ENCODE measurements around the gene ASXL3. TPM values are rescaled to one million over a fixed set of nuclear protein-coding genes. Genes with fewer than 3 reads are reported as not detected.
A peak's percentile ranks its signal among the peaks of the same experiment; 100 is the strongest.

Gene ASXL3
- total RNA-seq, result 1 to 10 TPM in 3 of 4 donors, under 1 TPM in 1; 0.93 to 2.2 (median 1.5) TPM

DNA sequence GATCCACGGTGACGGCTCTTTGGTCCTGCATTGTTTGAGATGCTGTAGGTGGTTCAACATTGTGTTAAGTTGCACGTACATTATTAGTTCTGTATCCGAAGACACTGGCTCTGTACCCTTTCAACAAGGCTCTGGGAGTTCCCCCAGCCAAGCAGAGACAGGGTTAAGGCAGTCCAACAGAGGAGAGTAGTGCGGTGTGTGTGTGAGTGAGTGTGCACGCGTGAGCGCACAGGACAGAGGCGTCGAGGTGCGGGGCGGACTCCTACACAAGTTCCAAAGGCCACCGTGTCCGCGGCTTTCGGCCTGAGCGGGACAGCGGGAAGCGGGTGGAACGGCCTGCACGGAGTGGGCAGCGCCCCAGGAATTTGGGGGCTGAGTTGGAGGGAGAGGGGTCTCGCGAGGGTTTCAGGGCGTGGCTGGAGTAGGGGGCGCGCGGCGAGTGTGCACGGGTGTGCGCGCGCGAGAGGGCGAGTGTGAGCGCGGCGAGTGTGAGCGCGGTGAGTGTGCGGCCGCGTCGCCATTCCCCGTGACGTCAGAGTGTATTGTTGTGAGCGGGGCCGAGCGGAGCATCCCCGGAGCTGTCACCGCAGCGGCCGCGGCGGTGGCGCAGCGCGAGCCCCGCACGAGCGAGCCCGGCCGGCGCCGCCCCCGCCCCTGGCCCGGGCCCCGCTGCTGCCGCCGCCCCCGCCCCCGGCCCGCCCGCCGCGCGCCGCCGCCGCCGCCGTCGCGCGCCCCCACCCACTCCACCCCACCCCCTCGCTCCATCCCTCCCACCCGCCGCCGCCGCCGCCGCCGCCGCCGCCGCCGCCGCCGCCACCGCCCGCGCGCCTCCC lies at the start of gene ASXL3:
ASXL3 (plus strand) TSS at position 535 of the 833 bp plus-strand sequence. CDS start 413 bp downstream, outside the sequence.
- H3K4me1 ChIP-seq, result peaks cover 0 to 23% (median 6%) of the 10 kb centered on the region in 3 donors
- 0 to 8% methylated on average over 2 to 3 of the region's 103 CpGs for WGBS, 2 donors (ENCODE audit: low coverage in 1 of 2)
- peak within 1 kb of the TSS; percentile 49 to 67 for H3K4me3 ChIP-seq
- H3K27ac ChIP-seq, result peak within 1 kb of the TSS; percentile 7 to 90 (median 80)
- H3K9me3 ChIP-seq, result no peaks in the 10 kb centered on the region
- TF ChIP-seq EP300 (IDR thresholded peaks at IDR 0.05), result no peak
- no peak for TF ChIP-seq POLR2AphosphoS5 (IDR thresholded peaks at IDR 0.05)
- TF ChIP-seq CTCF (IDR thresholded peaks at IDR 0.05), result no peak
- TF ChIP-seq POLR2A (IDR thresholded peaks at IDR 0.05), result no peak
- H3K36me3 ChIP-seq, result no peaks in the 10 kb centered on the region
- ATAC-seq, result peak; percentile 75
- H3K27me3 ChIP-seq, result peaks cover 41% of the 10 kb centered on the region

DNA sequence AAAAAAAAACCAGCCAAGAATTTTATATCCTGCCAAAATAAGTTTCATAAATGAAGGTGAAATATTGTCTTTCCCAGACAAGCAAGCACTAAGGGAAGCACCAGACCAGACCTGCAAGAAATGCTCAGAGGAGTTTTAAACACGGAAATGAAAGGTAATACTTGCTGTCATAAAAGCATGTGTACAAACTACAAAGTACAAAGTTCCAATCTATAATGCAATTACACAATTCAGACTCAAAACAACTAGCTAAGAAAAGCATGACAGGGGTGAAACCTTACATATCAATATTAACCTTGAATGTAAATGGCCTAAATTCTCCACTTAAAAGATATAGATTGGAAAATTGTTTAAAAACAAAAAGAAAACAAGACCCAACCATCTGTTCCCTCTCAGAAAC lies 45.0 kb upstream of the ASXL3 start:
- WGBS, 2 donors (ENCODE audit: low coverage in 1 of 2), result 61 to 71% methylated on average over 1 of the region's 1 CpG

GRCh38 chr18:33536904-33537303 lies 41.1 kb upstream of the ASXL3 start:
- H3K4me3 ChIP-seq, result no peak overlapping the region
- H3K9me3 ChIP-seq, result no peaks in the 10 kb centered on the region
- ATAC-seq, result no peak
- no peaks in the 10 kb centered on the region for H3K36me3 ChIP-seq
- no peak overlapping the region for H3K27ac ChIP-seq
- no peak for TF ChIP-seq POLR2A (IDR thresholded peaks at IDR 0.05)
- TF ChIP-seq EP300 (IDR thresholded peaks at IDR 0.05), result no peak
- WGBS, 2 donors (ENCODE audit: low coverage in 1 of 2), result 70 to 80% methylated on average over 1 of the region's 1 CpG
- H3K4me1 ChIP-seq, result no peaks in the 10 kb centered on the region
- no peaks in the 10 kb centered on the region for H3K27me3 ChIP-seq

More for the DNA sequence above, 45.0 kb upstream of the ASXL3 start:
- no peak overlapping the region for H3K4me3 ChIP-seq
- no peaks in the 10 kb centered on the region for H3K36me3 ChIP-seq
- no peak for TF ChIP-seq POLR2AphosphoS5 (IDR thresholded peaks at IDR 0.05)
- no peak for TF ChIP-seq EP300 (IDR thresholded peaks at IDR 0.05)
- TF ChIP-seq CTCF (IDR thresholded peaks at IDR 0.05), result no peak
- no peak for TF ChIP-seq POLR2A (IDR thresholded peaks at IDR 0.05)
- H3K9me3 ChIP-seq, result peaks cover 0 to 13% (median 0%) of the 10 kb centered on the region in 3 donors
- H3K4me1 ChIP-seq, result no peaks in the 10 kb centered on the region
- peaks cover 10% of the 10 kb centered on the region for H3K27me3 ChIP-seq
- no peak overlapping the region for H3K27ac ChIP-seq
- no peak for ATAC-seq

GRCh38 chr18:33538418-33539042 lies 39.5 kb upstream of the ASXL3 start:
- no peak for TF ChIP-seq POLR2A (IDR thresholded peaks at IDR 0.05)
- no peak for TF ChIP-seq CTCF (IDR thresholded peaks at IDR 0.05)
- TF ChIP-seq EP300 (IDR thresholded peaks at IDR 0.05), result no peak
- TF ChIP-seq POLR2AphosphoS5 (IDR thresholded peaks at IDR 0.05), result no peak
- no peaks in the 10 kb centered on the region for H3K9me3 ChIP-seq
- no peak overlapping the region for H3K4me3 ChIP-seq
- no peak for ATAC-seq
- no peaks in the 10 kb centered on the region for H3K27me3 ChIP-seq
- no peaks in the 10 kb centered on the region for H3K4me1 ChIP-seq
- no peak overlapping the region for H3K27ac ChIP-seq
- H3K36me3 ChIP-seq, result no peaks in the 10 kb centered on the region
- WGBS, 2 donors (ENCODE audit: low coverage in 1 of 2), result 79 to 80% methylated on average over 5 to 6 of the region's 6 CpGs

DNA sequence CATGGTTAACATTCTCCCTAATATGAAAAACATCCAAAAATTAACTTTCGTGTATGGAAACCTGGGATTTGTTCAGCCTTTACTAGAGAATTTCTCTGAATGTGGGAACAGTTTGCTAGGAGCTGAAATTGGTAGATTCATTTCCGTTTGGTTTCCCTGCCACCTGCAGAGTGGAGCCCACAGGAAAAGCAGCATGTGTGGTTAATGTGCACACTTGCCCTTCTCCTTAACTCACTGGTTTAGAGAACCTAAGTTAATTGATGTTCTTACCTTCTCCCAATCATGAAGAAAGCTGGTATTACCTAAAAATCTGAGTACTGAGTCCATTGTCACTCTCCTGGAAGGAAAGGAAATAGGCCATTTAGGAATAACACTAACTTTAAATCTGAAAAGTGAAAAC lies 37.6 kb upstream of the ASXL3 start:
- Histone ChIP-seq H3K27me3 (no peaks in the 10 kb centered on the region), H3K36me3 (no peaks in the 10 kb centered on the region), H3K27ac (no peak overlapping the region), H3K4me1 (no peaks in the 10 kb centered on the region), H3K9me3 (no peaks in the 10 kb centered on the region), H3K4me3 (no peak overlapping the region)
- no peak for TF ChIP-seq POLR2A (IDR thresholded peaks at IDR 0.05)
- no peak for TF ChIP-seq POLR2AphosphoS5 (IDR thresholded peaks at IDR 0.05)
- no peak for TF ChIP-seq CTCF (IDR thresholded peaks at IDR 0.05)
- no peak for TF ChIP-seq EP300 (IDR thresholded peaks at IDR 0.05)
- WGBS, 2 donors (ENCODE audit: low coverage in 1 of 2), result 41 to 73% methylated on average over 2 of the region's 2 CpGs
- ATAC-seq, result no peak

Measured in gastroesophageal sphincter (tissue), 4 donors.